ENCODE results near the gene RPA1.

Gene RPA1

DNA sequence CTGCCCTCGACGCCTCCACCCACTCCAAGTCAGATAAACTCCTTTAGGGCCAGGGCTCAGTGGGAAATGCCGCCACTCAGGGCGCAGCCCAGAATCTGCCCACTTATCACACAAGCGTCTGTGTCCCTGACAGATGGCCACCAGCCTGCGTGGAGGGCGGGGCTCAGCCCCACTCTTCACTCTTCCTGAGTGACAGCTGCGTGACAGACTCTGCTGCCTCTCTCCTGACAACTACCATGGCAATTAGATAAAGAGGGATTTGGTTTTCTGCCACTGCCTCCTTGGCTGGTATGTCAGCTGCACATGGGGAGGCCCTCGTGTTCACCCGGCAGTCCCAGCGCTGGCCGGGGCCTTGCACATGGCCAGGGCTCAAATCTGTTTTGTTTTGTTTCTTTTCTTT, 99.2 kb downstream of the RPA1 start:
- Histone ChIP-seq H3K4me3 (ENCODE audit: low read length) (no peak overlapping the region), H2AFZ (ENCODE audit: low read length) (no peak overlapping the region), H3K4me1 (ENCODE audit: low read length) (no peaks in the 10 kb centered on the region), H3K4me2 (ENCODE audit: low read depth, low read length) (no peak overlapping the region), H3K9me2 (replicated peaks; ENCODE audit: insufficient read depth, low read length) (no peaks in the 10 kb centered on the region), H3K9me3 (replicated peaks; ENCODE audit: insufficient read depth, low read length) (no peaks in the 10 kb centered on the region), H3K27ac (ENCODE audit: low read length) (no peak overlapping the region), H3K36me3 (replicated peaks; ENCODE audit: insufficient read depth, low read length) (no peaks in the 10 kb centered on the region), H4K20me1 (ENCODE audit: insufficient read depth, low read length) (no peaks in the 10 kb centered on the region), H3K27me3 (replicated peaks; ENCODE audit: insufficient read depth, low read length) (peaks cover 86% of the 10 kb centered on the region), H3K9ac (ENCODE audit: low read length) (no peak overlapping the region), H3K79me2 (ENCODE audit: low read length) (no peaks in the 10 kb centered on the region), H3F3A (ENCODE audit: insufficient read depth, low read length) (no peaks in the 10 kb centered on the region)
- DNase-seq = no peak
- TF ChIP-seq EZH2phosphoT487 (IDR thresholded peaks at IDR 0.05; ENCODE audit: low read length) (no peak), EZH2 (optimal IDR thresholded peaks at IDR 0.05; ENCODE audit: low read depth, low read length) (no peak)
- TF ChIP-seq, protein P1, sequence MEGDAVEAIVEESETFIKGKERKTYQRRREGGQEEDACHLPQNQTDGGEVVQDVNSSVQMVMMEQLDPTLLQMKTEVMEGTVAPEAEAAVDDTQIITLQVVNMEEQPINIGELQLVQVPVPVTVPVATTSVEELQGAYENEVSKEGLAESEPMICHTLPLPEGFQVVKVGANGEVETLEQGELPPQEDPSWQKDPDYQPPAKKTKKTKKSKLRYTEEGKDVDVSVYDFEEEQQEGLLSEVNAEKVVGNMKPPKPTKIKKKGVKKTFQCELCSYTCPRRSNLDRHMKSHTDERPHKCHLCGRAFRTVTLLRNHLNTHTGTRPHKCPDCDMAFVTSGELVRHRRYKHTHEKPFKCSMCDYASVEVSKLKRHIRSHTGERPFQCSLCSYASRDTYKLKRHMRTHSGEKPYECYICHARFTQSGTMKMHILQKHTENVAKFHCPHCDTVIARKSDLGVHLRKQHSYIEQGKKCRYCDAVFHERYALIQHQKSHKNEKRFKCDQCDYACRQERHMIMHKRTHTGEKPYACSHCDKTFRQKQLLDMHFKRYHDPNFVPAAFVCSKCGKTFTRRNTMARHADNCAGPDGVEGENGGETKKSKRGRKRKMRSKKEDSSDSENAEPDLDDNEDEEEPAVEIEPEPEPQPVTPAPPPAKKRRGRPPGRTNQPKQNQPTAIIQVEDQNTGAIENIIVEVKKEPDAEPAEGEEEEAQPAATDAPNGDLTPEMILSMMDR (IDR thresholded peaks at IDR 0.05; ENCODE audit: low read length) = no peak

DNA sequence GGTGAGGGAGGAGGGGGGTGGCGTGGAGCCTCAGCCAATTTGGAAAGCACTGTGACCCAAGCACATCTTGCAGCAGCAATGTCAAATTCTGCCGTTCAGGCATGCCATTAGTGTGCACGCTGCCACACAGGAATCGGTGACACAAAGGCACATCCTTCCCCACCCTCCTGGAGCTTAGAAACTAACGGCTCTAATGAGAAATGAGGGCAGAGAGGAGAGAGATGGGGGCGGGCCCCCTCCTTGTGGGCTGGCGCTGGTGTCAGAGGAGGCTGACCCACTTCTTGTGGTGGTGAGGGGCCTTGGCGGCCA, 100.5 kb downstream of the RPA1 start:
- Histone ChIP-seq H3K36me3 (replicated peaks; ENCODE audit: insufficient read depth, low read length) (no peaks in the 10 kb centered on the region), H4K20me1 (ENCODE audit: insufficient read depth, low read length) (no peaks in the 10 kb centered on the region), H3K79me2 (ENCODE audit: low read length) (no peaks in the 10 kb centered on the region), H3K4me3 (ENCODE audit: low read length) (no peak overlapping the region), H3K9me2 (replicated peaks; ENCODE audit: insufficient read depth, low read length) (no peaks in the 10 kb centered on the region), H3K27ac (ENCODE audit: low read length) (no peak overlapping the region), H3K9ac (ENCODE audit: low read length) (no peak overlapping the region), H3K4me1 (ENCODE audit: low read length) (no peaks in the 10 kb centered on the region), H3F3A (ENCODE audit: insufficient read depth, low read length) (no peaks in the 10 kb centered on the region), H3K27me3 (replicated peaks; ENCODE audit: insufficient read depth, low read length) (peaks cover 95% of the 10 kb centered on the region), H3K4me2 (ENCODE audit: low read depth, low read length) (no peak overlapping the region), H3K9me3 (replicated peaks; ENCODE audit: insufficient read depth, low read length) (no peaks in the 10 kb centered on the region), H2AFZ (ENCODE audit: low read length) (no peak overlapping the region)
- TF ChIP-seq, protein P1 (IDR thresholded peaks at IDR 0.05; ENCODE audit: low read length) = no peak
- TF ChIP-seq EZH2 (optimal IDR thresholded peaks at IDR 0.05; ENCODE audit: low read depth, low read length) (no peak), EZH2phosphoT487 (IDR thresholded peaks at IDR 0.05; ENCODE audit: low read length) (no peak)
- no peak for DNase-seq

DNA sequence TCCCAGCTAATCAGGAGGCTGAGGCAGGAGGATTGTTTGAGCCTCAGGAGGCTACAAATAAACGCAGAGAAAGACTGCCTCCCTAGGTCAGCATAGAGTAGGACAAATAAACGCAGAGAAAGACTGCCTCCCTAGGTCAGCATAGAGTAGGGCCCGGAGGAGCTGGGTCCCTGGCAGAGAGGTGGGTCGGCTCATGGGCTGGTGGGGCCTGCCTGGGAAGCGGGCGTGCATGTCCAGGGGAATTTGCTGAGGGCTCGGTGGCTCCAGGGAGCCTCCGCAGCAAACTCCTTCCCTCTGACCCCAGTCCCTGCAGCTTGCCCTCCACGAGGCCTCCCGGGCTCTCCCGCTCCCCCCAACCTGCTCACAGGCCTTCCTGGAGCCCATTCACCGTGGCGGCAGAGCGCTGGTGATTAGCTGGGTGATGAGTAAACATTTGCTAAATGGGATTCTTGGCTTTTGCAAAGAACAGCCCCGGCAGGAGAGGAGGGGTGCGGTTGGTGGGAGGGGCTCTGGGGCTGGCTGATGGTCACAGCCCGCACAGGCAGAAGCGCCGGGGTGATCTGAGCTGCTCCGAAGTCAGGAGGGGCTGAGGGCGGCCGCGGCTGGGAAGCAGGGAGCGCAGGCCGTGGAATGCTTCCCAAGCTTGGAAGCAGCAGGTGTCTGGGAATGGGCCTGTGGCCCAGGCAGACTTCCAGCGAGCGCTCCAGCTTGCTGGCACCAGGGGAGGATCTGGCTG, 102.2 kb downstream of the RPA1 start:
- Histone ChIP-seq H3K4me3 (ENCODE audit: low read length) (no peak overlapping the region), H3K4me2 (ENCODE audit: low read depth, low read length) (no peak overlapping the region), H3K4me1 (ENCODE audit: low read length) (no peaks in the 10 kb centered on the region), H3K9me3 (replicated peaks; ENCODE audit: insufficient read depth, low read length) (no peaks in the 10 kb centered on the region), H3K27ac (ENCODE audit: low read length) (no peak overlapping the region), H2AFZ (ENCODE audit: low read length) (no peak overlapping the region), H3K9ac (ENCODE audit: low read length) (no peak overlapping the region), H4K20me1 (ENCODE audit: insufficient read depth, low read length) (no peaks in the 10 kb centered on the region), H3K79me2 (ENCODE audit: low read length) (no peaks in the 10 kb centered on the region), H3K9me2 (replicated peaks; ENCODE audit: insufficient read depth, low read length) (no peaks in the 10 kb centered on the region), H3K27me3 (replicated peaks; ENCODE audit: insufficient read depth, low read length) (peaks cover 96% of the 10 kb centered on the region), H3K36me3 (replicated peaks; ENCODE audit: insufficient read depth, low read length) (no peaks in the 10 kb centered on the region), H3F3A (ENCODE audit: insufficient read depth, low read length) (no peaks in the 10 kb centered on the region)
- TF ChIP-seq, protein P1 (IDR thresholded peaks at IDR 0.05; ENCODE audit: low read length) = no peak
- no peak for TF ChIP-seq EZH2 (optimal IDR thresholded peaks at IDR 0.05; ENCODE audit: low read depth, low read length)
- no peak for TF ChIP-seq EZH2phosphoT487 (IDR thresholded peaks at IDR 0.05; ENCODE audit: low read length)
- DNase-seq = no peak

Measured in MM.1S (cell line).